Prostate gland (tissue), 2 donors: ENCODE results near the gene GALNT2.

Source experiments
- POLR2A ChIP-seq: fragments of 450-650 bp; IDR thresholded peaks from one replicate; pipeline ENCODE4 v1.6.1; 2016; ENCODE audit warnings: antibody characterized with exemption, mild to moderate bottlenecking
- TF ChIP-seq, protein P1 (sequence below), 4 experiments: fragments of 200-600 bp in 2 of 4; fragments of 450-650 bp in 2 of 4; sonication (generic) in 2 of 4; IDR thresholded peaks; 1 replicate in 3 of 4; 2 replicates in 1 of 4; pipeline ENCODE4 v1.5.1; 2016 to 2019; ENCODE audit warnings: antibody characterized with exemption in 4 of 4, mild to moderate bottlenecking in 2 of 4, moderate library complexity in 2 of 4

DNA sequence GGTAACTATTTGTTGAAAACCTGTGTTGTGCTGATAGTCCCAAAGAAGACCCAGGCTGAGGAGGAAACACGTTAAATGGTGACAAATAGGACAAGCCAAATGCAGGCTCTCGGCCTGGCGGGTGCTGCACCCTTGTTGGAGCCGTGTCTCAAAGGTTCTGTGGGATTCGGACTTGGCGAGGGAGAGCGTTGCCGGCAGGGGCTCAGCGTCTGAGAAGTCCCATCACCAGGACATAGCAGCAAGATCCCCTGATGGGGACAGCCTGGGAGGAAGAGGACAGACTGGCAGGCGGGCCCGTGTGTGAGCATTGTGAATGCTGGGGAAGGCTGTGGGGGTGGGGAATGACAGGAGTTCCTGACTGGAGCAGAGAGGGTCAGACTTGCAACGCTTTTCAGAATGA lies 216.6 kb downstream of the GALNT2 start:
- TF ChIP-seq, protein P1, sequence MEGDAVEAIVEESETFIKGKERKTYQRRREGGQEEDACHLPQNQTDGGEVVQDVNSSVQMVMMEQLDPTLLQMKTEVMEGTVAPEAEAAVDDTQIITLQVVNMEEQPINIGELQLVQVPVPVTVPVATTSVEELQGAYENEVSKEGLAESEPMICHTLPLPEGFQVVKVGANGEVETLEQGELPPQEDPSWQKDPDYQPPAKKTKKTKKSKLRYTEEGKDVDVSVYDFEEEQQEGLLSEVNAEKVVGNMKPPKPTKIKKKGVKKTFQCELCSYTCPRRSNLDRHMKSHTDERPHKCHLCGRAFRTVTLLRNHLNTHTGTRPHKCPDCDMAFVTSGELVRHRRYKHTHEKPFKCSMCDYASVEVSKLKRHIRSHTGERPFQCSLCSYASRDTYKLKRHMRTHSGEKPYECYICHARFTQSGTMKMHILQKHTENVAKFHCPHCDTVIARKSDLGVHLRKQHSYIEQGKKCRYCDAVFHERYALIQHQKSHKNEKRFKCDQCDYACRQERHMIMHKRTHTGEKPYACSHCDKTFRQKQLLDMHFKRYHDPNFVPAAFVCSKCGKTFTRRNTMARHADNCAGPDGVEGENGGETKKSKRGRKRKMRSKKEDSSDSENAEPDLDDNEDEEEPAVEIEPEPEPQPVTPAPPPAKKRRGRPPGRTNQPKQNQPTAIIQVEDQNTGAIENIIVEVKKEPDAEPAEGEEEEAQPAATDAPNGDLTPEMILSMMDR (IDR thresholded peaks at IDR 0.05) = no peak
- no peak for TF ChIP-seq POLR2A
